ENCODE results near the gene FCER1G. TPM values are rescaled to one million over a fixed set of nuclear protein-coding genes. Genes with fewer than 3 reads are reported as not detected.
A peak's percentile ranks its signal among the peaks of the same experiment; 100 is the strongest.

FCER1G gene
- polyA plus RNA-seq, 6 donors from 2014 or later: 4.9 to 28.0 (median 12.4) TPM

GRCh38 chr1:161258439-161259344 is 43.6 kb downstream of the FCER1G start, which contains the start of gene PCP4L1:
PCP4L1 (plus strand) TSS chr1:161258745; CDS start chr1:161258975, 230 bp downstream.
- Mint-ChIP-seq H3K4me3 (peak within 1 kb of the TSS; percentile 56 to 93 (median 80)), H3K4me1 (peaks cover 11 to 32% (median 28%) of the 10 kb centered on the region in 3 donors), H3K9me3 (peaks cover 5 to 33% (median 26%) of the 10 kb centered on the region in 7 donors), H3K27me3 (peaks cover 75 to 80% (median 76%) of the 10 kb centered on the region in 3 donors), H3K36me3 (peaks cover 16 to 29% of the 10 kb centered on the region in 2 donors), H3K27ac (peak within 1 kb of the TSS in 4 of 6 donors; percentile 16 to 60 (median 42))
- ATAC-seq (ENCODE audit: low read depth in 2 of 2) (peak; percentile 84 to 85), DNase-seq (peak; percentile 46)

- Mint-ChIP-seq H3K9me3 (peaks cover 5 to 33% (median 26%) of the 10 kb centered on the region in 7 donors), H3K4me1 (peaks cover 11 to 32% (median 28%) of the 10 kb centered on the region in 3 donors), H3K4me3 (peak overlapping the region; percentile 31 to 93 (median 74)), H3K27me3 (peaks cover 70 to 74% (median 71%) of the 10 kb centered on the region in 3 donors), H3K27ac (peak overlapping the region in 3 of 6 donors; percentile 32 to 60 (median 53)), H3K36me3 (peaks cover 16 to 29% of the 10 kb centered on the region in 2 donors)
- DNase-seq (no peak), ATAC-seq (ENCODE audit: low read depth in 2 of 2) (no peak)
These were observed 44.2 kb downstream of the FCER1G start for GRCh38 chr1:161259345-161259702.

GRCh38 chr1:161259765-161260164 is 44.7 kb downstream of the FCER1G start:
- peaks cover 11 to 32% (median 28%) of the 10 kb centered on the region in 3 donors for H3K4me1 Mint-ChIP-seq
- peak overlapping the region in 1 of 6 donors; percentile 32 for H3K27ac Mint-ChIP-seq
- ATAC-seq (ENCODE audit: low read depth in 2 of 2) (no peak), DNase-seq (no peak)
- peak overlapping the region in 7 of 8 donors; percentile 22 to 83 (median 63) for H3K4me3 Mint-ChIP-seq
- peaks cover 16 to 29% of the 10 kb centered on the region in 2 donors for H3K36me3 Mint-ChIP-seq
- H3K27me3 Mint-ChIP-seq: peaks cover 67 to 74% (median 72%) of the 10 kb centered on the region in 3 donors
- peaks cover 5 to 33% (median 26%) of the 10 kb centered on the region in 7 donors for H3K9me3 Mint-ChIP-seq

- Mint-ChIP-seq H3K4me1 (peaks cover 11 to 32% (median 28%) of the 10 kb centered on the region in 3 donors), H3K9me3 (peaks cover 3 to 29% (median 25%) of the 10 kb centered on the region in 7 donors), H3K27me3 (peaks cover 59 to 71% (median 70%) of the 10 kb centered on the region in 3 donors), H3K36me3 (peaks cover 13 to 26% of the 10 kb centered on the region in 2 donors), H3K4me3 (peak overlapping the region in 1 of 8 donors; percentile 51), H3K27ac (peak overlapping the region in 1 of 6 donors; percentile 6)
- DNase-seq: no peak
- peak; percentile 7 to 24 for ATAC-seq (ENCODE audit: low read depth in 2 of 2)
These were observed 45.5 kb downstream of the FCER1G start for GRCh38 chr1:161260376-161261260.

- ATAC-seq (ENCODE audit: low read depth in 2 of 2): peak; percentile 37 to 40
- H3K4me3 Mint-ChIP-seq: no peak overlapping the region
- H3K9me3 Mint-ChIP-seq: peaks cover 0 to 20% (median 18%) of the 10 kb centered on the region in 7 donors
These were observed 46.5 kb downstream of the FCER1G start for GRCh38 chr1:161261261-161262235.

GRCh38 chr1:161265305-161265704 is 50.2 kb downstream of the FCER1G start:
- peaks cover 19 to 30% (median 24%) of the 10 kb centered on the region in 3 donors for H3K27me3 Mint-ChIP-seq
- ATAC-seq (ENCODE audit: low read depth in 2 of 2) (no peak), DNase-seq (no peak)
- H3K4me3 Mint-ChIP-seq: no peak overlapping the region
- peaks cover 5 to 24% (median 21%) of the 10 kb centered on the region in 3 donors for H3K4me1 Mint-ChIP-seq
- H3K27ac Mint-ChIP-seq: no peak overlapping the region
- H3K36me3 Mint-ChIP-seq: no peaks in the 10 kb centered on the region
- no peaks in the 10 kb centered on the region for H3K9me3 Mint-ChIP-seq

More at GRCh38 chr1:161261261-161262235, 46.5 kb downstream of the FCER1G start:
- H3K4me1 Mint-ChIP-seq: peaks cover 11 to 32% (median 28%) of the 10 kb centered on the region in 3 donors
- peaks cover 10 to 21% of the 10 kb centered on the region in 2 donors for H3K36me3 Mint-ChIP-seq
- peaks cover 51 to 62% (median 61%) of the 10 kb centered on the region in 3 donors for H3K27me3 Mint-ChIP-seq
- peak overlapping the region in 2 of 6 donors; percentile 53 to 64 for H3K27ac Mint-ChIP-seq
- DNase-seq: no peak

GRCh38 chr1:161266202-161266601 is 51.1 kb downstream of the FCER1G start:
- peaks cover 5 to 16% (median 14%) of the 10 kb centered on the region in 3 donors for H3K4me1 Mint-ChIP-seq
- H3K9me3 Mint-ChIP-seq: no peaks in the 10 kb centered on the region
- ATAC-seq (ENCODE audit: low read depth in 2 of 2) (no peak), DNase-seq (no peak)
- H3K4me3 Mint-ChIP-seq: no peak overlapping the region
- H3K27ac Mint-ChIP-seq: no peak overlapping the region
- no peaks in the 10 kb centered on the region for H3K36me3 Mint-ChIP-seq
- peaks cover 11 to 21% (median 17%) of the 10 kb centered on the region in 3 donors for H3K27me3 Mint-ChIP-seq

GRCh38 chr1:161266836-161267235 is 51.7 kb downstream of the FCER1G start:
- peaks cover 5 to 13% (median 10%) of the 10 kb centered on the region in 3 donors for H3K4me1 Mint-ChIP-seq
- ATAC-seq (ENCODE audit: low read depth in 2 of 2): no peak
- H3K36me3 Mint-ChIP-seq: no peaks in the 10 kb centered on the region

GRCh38 chr1:161267321-161267720 is 52.2 kb downstream of the FCER1G start:
- DNase-seq: no peak
- ATAC-seq (ENCODE audit: low read depth in 2 of 2): no peak
- Mint-ChIP-seq H3K36me3 (no peaks in the 10 kb centered on the region), H3K27ac (no peak overlapping the region), H3K9me3 (no peaks in the 10 kb centered on the region), H3K4me1 (peaks cover 5 to 13% (median 10%) of the 10 kb centered on the region in 3 donors), H3K27me3 (peaks cover 3 to 17% (median 10%) of the 10 kb centered on the region in 3 donors), H3K4me3 (no peak overlapping the region)

More at GRCh38 chr1:161266836-161267235, 51.7 kb downstream of the FCER1G start:
- Mint-ChIP-seq H3K4me3 (no peak overlapping the region), H3K27me3 (peaks cover 5 to 17% (median 14%) of the 10 kb centered on the region in 3 donors), H3K9me3 (no peaks in the 10 kb centered on the region), H3K27ac (no peak overlapping the region)
- DNase-seq: no peak
